HG03432 (cell line): Measurements from ENCODE around the gene SCN11A.

Experiments used
- ATAC-seq: cut with Tn5 transposase; IDR thresholded peaks from one replicate; pipeline ENCODE4 v1.9.1; 2021; ENCODE audit warnings: mild to moderate bottlenecking, moderate library complexity; ENCODE audit not compliant: unreplicated experiment

The SCN11A gene

GRCh38 chr3:39011191-39011736, 40.5 kb downstream of the SCN11A start:
- no peak for ATAC-seq

- no peak for ATAC-seq
These were observed 46.4 kb downstream of the SCN11A start for GRCh38 chr3:39005295-39005694.
